MM.1S (cell line): ENCODE measurements around the gene HDHD5.

Experiments
- CTCF ChIP-seq: fragments of 300-600 bp; sonication (generic); IDR thresholded peaks from 2 replicates; pipeline ENCODE4 v1.5.1; 2016; ENCODE audit warnings: antibody characterized with exemption, low read length, mixed read lengths
- EZH2 ChIP-seq: fragments of 300-600 bp; sonication (generic); optimal IDR thresholded peaks from 2 replicates; pipeline ENCODE3; 2017; ENCODE audit warnings: low read depth, mild to moderate bottlenecking, antibody characterized with exemption, low read length, mixed read lengths

- TF ChIP-seq CTCF, result no peak
- no peak for TF ChIP-seq EZH2
Measured at GRCh38 chr22:17161991-17162390, 2.9 kb upstream of the HDHD5 start.
